ENCODE data around the gene UBE2QL1.

The UBE2QL1 gene, protein sequence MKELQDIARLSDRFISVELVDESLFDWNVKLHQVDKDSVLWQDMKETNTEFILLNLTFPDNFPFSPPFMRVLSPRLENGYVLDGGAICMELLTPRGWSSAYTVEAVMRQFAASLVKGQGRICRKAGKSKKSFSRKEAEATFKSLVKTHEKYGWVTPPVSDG

DNA sequence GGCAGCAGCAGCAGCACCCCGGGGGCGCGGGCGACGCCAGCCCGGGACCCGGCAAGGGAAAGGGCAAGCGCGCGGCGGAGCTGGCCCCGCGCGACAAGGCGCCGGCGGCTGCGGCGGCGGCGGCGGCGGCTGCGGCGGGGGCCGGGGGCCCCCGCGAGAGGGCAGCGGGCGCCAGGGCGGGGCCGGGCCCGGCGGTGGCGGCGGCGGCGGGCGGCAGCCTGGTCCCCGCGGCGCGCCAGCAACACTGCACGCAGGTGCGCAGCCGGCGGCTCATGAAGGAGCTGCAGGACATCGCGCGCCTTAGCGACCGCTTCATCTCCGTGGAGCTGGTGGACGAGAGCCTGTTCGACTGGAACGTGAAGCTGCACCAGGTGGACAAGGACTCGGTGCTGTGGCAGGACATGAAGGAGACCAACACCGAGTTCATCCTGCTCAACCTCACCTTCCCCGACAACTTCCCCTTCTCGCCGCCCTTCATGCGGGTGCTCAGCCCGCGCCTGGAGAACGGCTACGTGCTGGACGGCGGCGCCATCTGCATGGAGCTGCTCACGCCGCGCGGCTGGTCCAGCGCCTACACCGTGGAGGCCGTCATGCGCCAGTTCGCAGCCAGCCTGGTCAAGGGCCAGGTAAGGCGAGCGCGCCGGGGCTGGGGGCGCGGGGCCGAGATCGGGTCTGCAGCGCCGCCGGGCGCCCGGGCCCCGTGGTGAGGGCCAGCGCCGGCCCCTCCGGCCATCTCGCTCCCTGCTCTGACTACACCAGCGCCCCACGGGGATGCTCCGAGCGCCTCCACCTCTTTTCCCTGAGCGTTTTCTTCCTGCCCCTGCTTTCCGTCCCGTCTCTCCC lies at the start of gene UBE2QL1:
Gene UBE2QL1, plus strand, starts transcription at position 238 of the 843 bp plus-strand sequence. Its CDS starts 35 bp downstream, at position 273.
- Histone ChIP-seq H3K4me1 (ENCODE audit: control insufficient read depth, insufficient read depth, low read length) (no peaks in the 10 kb centered on the region), H3K9ac (ENCODE audit: low read length) (no peak within 1 kb of the TSS), H3K36me3 (ENCODE audit: control insufficient read depth, insufficient read depth, low read length, severe bottlenecking) (no peaks in the 10 kb centered on the region), H3K27me3 (replicated peaks; ENCODE audit: control insufficient read depth, insufficient read depth, low read length) (peaks cover 44% of the 10 kb centered on the region), H3K9me3 (ENCODE audit: control insufficient read depth, low read length) (peaks cover 8% of the 10 kb centered on the region), H3K4me3 (ENCODE audit: low read length) (peak within 1 kb of the TSS; percentile 68)
- DNase-seq (ENCODE audit: low read depth), result no peak

DNA sequence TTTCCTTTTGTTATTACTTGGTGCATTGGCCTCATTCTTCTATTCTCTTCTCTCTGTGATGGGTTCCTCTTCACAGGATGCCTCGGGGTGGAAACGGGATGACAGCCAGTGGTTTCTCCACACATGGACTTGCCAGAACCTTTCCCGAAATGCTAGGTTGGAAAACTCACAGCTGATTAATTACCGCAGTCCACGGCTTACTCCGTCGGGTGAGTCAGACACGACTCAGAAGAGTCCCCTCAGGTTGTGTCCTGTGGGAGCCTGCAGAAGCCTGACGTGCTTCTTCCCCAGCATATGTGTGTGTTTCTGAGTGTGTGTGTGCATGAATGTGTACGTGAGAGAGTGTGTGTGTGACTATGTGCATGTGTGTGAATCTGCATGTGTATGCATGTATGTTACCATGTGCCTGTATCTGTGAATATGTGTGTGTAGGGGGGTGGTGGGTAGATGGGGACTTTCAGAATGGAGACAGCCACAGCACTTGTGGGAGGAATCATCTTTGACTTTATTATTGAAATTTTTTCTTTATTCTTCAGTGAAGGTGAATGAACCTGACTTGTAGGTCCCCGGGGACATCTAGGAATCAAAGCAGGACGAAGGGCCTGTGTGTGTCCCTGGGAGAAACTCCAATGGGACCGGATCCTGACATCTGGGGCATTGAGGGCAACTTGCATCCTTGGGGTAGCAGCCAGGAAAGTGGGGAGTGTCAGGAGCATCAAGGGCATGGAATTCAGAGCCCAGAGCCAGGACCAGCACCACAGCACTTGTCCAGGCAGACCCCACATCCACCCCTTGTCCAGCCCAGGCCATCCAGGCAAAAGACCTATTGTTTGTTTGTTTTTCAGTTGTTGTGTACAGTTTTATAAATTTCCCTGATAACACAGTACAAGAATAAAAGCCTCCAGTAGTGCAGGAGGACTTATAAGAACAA lies 48.4 kb upstream of the UBE2QL1 start:
- H3K9me3 ChIP-seq (ENCODE audit: control insufficient read depth, low read length), result no peaks in the 10 kb centered on the region
- H3K4me3 ChIP-seq (ENCODE audit: low read length), result no peak overlapping the region
- H3K27me3 ChIP-seq (replicated peaks; ENCODE audit: control insufficient read depth, insufficient read depth, low read length), result no peaks in the 10 kb centered on the region
- no peak for DNase-seq (ENCODE audit: low read depth)
- H3K36me3 ChIP-seq (ENCODE audit: control insufficient read depth, insufficient read depth, low read length, severe bottlenecking), result no peaks in the 10 kb centered on the region
- H3K9ac ChIP-seq (ENCODE audit: low read length), result no peak overlapping the region
- no peaks in the 10 kb centered on the region for H3K4me1 ChIP-seq (ENCODE audit: control insufficient read depth, insufficient read depth, low read length)

DNA sequence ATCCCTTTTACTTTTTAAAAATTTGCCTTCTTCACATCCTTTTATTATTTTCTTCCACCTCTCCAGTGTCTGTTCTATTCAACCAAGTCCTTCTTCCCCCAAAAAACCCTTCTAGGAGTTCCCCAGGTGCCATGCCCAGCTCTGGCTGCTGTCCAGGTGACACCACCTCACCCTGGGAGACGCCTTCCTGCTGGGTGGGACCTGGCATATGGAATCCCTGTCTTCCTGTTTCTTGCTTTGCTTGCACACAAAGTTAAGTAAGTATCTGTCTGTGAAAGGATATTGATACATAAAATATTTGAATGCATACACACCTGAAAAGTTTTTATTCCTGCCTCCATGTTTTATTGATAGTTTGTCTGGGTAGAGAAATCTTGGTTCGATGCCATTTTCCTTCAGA lies 47.2 kb upstream of the UBE2QL1 start:
- Histone ChIP-seq H3K36me3 (ENCODE audit: control insufficient read depth, insufficient read depth, low read length, severe bottlenecking) (no peaks in the 10 kb centered on the region), H3K9ac (ENCODE audit: low read length) (no peak overlapping the region), H3K4me1 (ENCODE audit: control insufficient read depth, insufficient read depth, low read length) (no peaks in the 10 kb centered on the region), H3K4me3 (ENCODE audit: low read length) (no peak overlapping the region), H3K27me3 (replicated peaks; ENCODE audit: control insufficient read depth, insufficient read depth, low read length) (no peaks in the 10 kb centered on the region), H3K9me3 (ENCODE audit: control insufficient read depth, low read length) (no peaks in the 10 kb centered on the region)
- no peak for DNase-seq (ENCODE audit: low read depth)

DNA sequence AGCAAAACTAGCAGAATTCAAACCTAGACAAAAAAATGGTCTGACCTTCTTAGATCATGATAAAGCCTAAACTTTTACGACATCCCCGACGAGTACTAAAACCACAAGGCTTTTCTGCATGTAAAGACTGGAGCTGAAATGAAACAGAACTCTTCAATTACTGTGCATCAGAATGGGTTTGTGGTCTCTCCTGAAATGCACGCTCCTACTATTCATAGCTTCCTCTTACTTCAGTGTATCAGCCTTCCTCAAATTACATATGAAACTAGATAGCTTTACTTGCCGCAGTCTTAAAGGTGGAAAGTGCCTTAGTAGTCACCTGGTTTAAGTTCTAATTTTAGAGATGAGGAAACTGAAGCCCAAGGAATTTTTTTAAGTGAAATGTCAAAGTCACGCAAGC lies 45.7 kb upstream of the UBE2QL1 start:
- H3K4me3 ChIP-seq (ENCODE audit: low read length), result no peak overlapping the region
- H3K4me1 ChIP-seq (ENCODE audit: control insufficient read depth, insufficient read depth, low read length), result no peaks in the 10 kb centered on the region
- peaks cover 7% of the 10 kb centered on the region for H3K27me3 ChIP-seq (replicated peaks; ENCODE audit: control insufficient read depth, insufficient read depth, low read length)
- DNase-seq (ENCODE audit: low read depth), result no peak
- no peak overlapping the region for H3K9ac ChIP-seq (ENCODE audit: low read length)
- no peaks in the 10 kb centered on the region for H3K9me3 ChIP-seq (ENCODE audit: control insufficient read depth, low read length)
- no peaks in the 10 kb centered on the region for H3K36me3 ChIP-seq (ENCODE audit: control insufficient read depth, insufficient read depth, low read length, severe bottlenecking)

DNA sequence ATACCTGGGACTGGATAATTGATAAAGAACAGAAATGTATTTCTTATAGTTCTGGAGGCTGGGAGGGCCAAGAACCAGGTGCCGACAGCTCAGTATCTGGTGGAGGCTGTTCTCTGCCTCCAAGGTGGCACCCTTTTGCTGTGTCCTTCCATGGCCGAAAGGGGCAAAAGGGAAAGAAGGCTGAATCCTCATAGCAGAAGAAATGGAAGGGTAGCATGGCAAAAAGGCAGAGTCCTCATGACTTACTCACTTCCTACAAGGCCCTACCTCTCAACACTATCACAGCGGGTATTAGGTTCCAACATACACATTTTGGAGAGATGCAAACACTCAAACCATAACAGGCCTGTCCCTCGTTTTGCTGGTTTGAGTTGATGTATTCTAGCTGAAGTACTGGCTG lies 45.2 kb upstream of the UBE2QL1 start:
- Histone ChIP-seq H3K27me3 (replicated peaks; ENCODE audit: control insufficient read depth, insufficient read depth, low read length) (peaks cover 7% of the 10 kb centered on the region), H3K9ac (ENCODE audit: low read length) (no peak overlapping the region), H3K4me1 (ENCODE audit: control insufficient read depth, insufficient read depth, low read length) (no peaks in the 10 kb centered on the region), H3K36me3 (ENCODE audit: control insufficient read depth, insufficient read depth, low read length, severe bottlenecking) (no peaks in the 10 kb centered on the region), H3K4me3 (ENCODE audit: low read length) (no peak overlapping the region), H3K9me3 (ENCODE audit: control insufficient read depth, low read length) (no peaks in the 10 kb centered on the region)
- DNase-seq (ENCODE audit: low read depth), result no peak

DNA sequence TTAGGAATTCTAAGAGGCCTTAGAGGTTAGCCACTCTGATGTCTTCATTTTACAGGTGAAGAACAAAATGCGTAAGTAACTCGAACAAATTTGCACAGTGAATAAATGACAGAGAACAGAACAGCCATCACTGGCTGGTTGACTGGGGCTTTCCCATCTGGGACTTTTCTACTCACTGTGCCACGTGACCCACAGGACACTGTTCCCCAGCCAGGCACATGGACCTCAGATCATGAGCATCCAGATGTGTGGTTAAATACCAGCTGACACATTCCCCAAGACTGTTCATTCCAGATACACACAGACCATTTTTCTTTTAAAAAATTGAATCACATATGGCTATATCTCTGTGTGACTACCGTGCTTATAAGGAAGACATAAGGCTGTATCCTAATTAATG lies 44.5 kb upstream of the UBE2QL1 start:
- DNase-seq (ENCODE audit: low read depth), result no peak
- H3K4me1 ChIP-seq (ENCODE audit: control insufficient read depth, insufficient read depth, low read length), result no peaks in the 10 kb centered on the region
- no peak overlapping the region for H3K4me3 ChIP-seq (ENCODE audit: low read length)
- H3K27me3 ChIP-seq (replicated peaks; ENCODE audit: control insufficient read depth, insufficient read depth, low read length), result peaks cover 7% of the 10 kb centered on the region
- no peaks in the 10 kb centered on the region for H3K9me3 ChIP-seq (ENCODE audit: control insufficient read depth, low read length)
- no peak overlapping the region for H3K9ac ChIP-seq (ENCODE audit: low read length)
- no peaks in the 10 kb centered on the region for H3K36me3 ChIP-seq (ENCODE audit: control insufficient read depth, insufficient read depth, low read length, severe bottlenecking)

DNA sequence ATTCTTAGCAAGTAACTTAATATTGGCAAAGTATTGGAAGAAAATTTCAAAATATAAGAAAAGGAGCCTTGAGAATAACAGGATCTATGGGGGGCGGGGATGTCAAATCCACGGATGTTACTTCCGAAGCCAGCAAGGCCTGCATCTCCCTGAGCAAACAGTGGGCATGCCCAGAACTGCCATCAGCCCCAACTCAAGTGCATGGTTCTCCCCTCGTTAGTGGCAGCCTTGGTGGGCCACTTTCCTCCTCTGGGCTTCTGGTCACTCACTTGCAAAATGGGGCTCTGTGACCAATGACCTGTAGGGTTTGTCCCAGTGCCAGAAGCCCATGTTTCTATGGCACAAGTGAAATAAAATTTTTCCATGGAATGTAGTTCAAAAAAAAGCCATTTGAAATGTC lies 43.1 kb upstream of the UBE2QL1 start:
- no peaks in the 10 kb centered on the region for H3K4me1 ChIP-seq (ENCODE audit: control insufficient read depth, insufficient read depth, low read length)
- no peaks in the 10 kb centered on the region for H3K36me3 ChIP-seq (ENCODE audit: control insufficient read depth, insufficient read depth, low read length, severe bottlenecking)
- no peak for DNase-seq (ENCODE audit: low read depth)
- H3K27me3 ChIP-seq (replicated peaks; ENCODE audit: control insufficient read depth, insufficient read depth, low read length), result peaks cover 7% of the 10 kb centered on the region
- no peak overlapping the region for H3K4me3 ChIP-seq (ENCODE audit: low read length)
- H3K9me3 ChIP-seq (ENCODE audit: control insufficient read depth, low read length), result no peaks in the 10 kb centered on the region
- H3K9ac ChIP-seq (ENCODE audit: low read length), result no peak overlapping the region

DNA sequence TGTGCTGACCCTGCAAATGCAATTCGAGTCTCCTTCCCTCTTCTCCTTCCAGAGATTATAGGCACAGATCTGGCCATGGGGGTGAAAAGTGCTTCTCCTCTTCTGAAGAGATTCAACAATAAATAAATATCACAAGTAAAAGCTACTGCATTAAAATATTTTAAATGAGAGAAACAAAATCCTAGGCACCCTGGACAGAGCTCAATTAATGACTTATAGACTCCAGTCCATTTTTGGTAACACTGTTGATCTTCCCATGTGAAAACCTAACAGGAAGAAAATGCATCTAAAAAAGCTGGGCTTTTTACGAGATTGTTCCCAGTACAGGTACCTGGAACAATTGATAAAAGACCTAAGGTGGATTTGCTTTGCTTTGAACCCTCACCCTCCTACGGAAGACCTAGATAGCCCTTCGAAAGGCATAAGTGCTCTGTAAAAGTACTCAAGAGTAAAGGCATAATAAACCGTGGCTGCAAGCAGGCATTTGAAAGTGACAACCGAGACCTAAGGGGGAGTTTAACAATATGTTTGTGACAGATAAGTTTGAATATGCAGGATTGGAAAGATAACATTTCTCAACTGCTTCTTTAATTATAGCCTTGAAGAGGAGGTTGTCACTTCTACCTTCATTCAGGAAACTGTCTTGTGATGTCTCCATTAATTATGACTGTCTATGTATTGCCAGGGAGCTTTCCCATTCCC lies 41.0 kb upstream of the UBE2QL1 start:
- Histone ChIP-seq H3K36me3 (ENCODE audit: control insufficient read depth, insufficient read depth, low read length, severe bottlenecking) (no peaks in the 10 kb centered on the region), H3K9ac (ENCODE audit: low read length) (no peak overlapping the region), H3K4me3 (ENCODE audit: low read length) (no peak overlapping the region), H3K9me3 (ENCODE audit: control insufficient read depth, low read length) (no peaks in the 10 kb centered on the region), H3K27me3 (replicated peaks; ENCODE audit: control insufficient read depth, insufficient read depth, low read length) (peaks cover 16% of the 10 kb centered on the region), H3K4me1 (ENCODE audit: control insufficient read depth, insufficient read depth, low read length) (no peaks in the 10 kb centered on the region)
- DNase-seq (ENCODE audit: low read depth), result no peak

DNA sequence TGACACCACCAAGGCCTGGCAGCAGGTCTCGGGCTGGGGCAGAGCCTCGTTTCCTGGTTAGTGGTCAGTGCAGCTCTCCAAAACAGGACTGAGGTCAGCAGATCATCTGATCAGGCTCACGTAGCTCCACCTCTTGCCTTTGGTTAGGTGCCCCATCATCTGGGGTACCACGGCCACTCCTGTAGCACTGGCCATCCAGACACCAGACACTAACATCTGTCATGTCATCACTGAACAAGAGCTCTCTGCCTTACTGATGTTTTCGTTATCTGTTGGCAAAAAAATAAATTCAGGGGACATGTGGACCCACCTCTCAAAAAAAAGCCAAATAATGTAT lies 40.4 kb upstream of the UBE2QL1 start:
- Histone ChIP-seq H3K4me1 (ENCODE audit: control insufficient read depth, insufficient read depth, low read length) (no peaks in the 10 kb centered on the region), H3K9me3 (ENCODE audit: control insufficient read depth, low read length) (no peaks in the 10 kb centered on the region), H3K36me3 (ENCODE audit: control insufficient read depth, insufficient read depth, low read length, severe bottlenecking) (no peaks in the 10 kb centered on the region), H3K9ac (ENCODE audit: low read length) (no peak overlapping the region), H3K4me3 (ENCODE audit: low read length) (no peak overlapping the region), H3K27me3 (replicated peaks; ENCODE audit: control insufficient read depth, insufficient read depth, low read length) (peaks cover 21% of the 10 kb centered on the region)
- no peak for DNase-seq (ENCODE audit: low read depth)

DNA sequence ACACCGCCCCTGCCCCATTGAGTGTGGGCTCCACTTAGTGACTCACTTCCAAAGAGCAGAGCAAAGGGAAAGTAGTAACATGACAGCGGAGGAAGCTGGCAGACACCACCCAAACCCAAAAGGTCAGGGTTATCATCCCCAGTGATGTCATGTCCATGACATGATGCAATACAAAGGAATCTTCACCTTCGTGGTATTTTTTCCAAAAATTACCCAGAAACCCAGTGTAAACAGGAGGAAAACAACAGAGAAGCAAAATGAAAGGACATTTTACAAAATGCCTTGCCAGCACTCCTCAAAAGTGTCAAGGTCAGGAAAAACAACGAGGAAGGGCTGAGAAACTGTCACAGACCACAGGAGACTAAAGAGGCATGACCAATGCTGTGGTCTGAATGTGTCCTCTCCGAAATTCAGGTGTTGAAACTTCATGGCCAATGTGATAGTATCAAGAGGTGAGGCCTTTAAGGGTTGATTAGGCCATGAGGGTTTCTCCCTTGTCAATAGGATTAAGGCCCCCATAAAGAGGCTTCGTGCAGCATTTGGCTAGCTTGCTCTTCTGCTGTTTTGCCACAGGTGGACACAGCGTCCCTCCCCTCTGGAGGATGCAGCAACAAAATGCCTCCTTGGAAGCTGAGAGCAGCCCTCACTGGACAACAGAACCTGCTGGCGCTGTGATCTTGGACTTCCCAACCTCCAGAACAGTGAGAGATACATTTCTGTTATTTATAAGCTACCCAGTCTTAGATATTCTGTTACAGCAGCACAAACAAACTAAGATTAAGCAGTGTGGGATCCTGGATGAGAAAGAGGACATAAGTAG lies 39.8 kb upstream of the UBE2QL1 start:
- Histone ChIP-seq H3K4me1 (ENCODE audit: control insufficient read depth, insufficient read depth, low read length) (no peaks in the 10 kb centered on the region), H3K9me3 (ENCODE audit: control insufficient read depth, low read length) (no peaks in the 10 kb centered on the region), H3K4me3 (ENCODE audit: low read length) (no peak overlapping the region), H3K27me3 (replicated peaks; ENCODE audit: control insufficient read depth, insufficient read depth, low read length) (peaks cover 21% of the 10 kb centered on the region), H3K9ac (ENCODE audit: low read length) (no peak overlapping the region), H3K36me3 (ENCODE audit: control insufficient read depth, insufficient read depth, low read length, severe bottlenecking) (no peaks in the 10 kb centered on the region)
- DNase-seq (ENCODE audit: low read depth), result no peak

All from adipocyte (in vitro differentiated cells).